HepG2 (cell line): Measurements from ENCODE around the gene LRRC8E.

ENCODE experiments used
- NCOA1 ChIP-seq: sonication (generic); formaldehyde crosslinking; IDR thresholded peaks from 2 replicates; pipeline ENCODE4 v1.9.0; 2021; ENCODE audit warnings: missing genetic modification reagents
- NKX3-1 ChIP-seq: sonication (generic); formaldehyde crosslinking; IDR thresholded peaks from 2 replicates; pipeline ENCODE4 v1.5.0; 2020; ENCODE audit warnings: missing genetic modification reagents
- PHF8 ChIP-seq: sonication (generic); formaldehyde crosslinking; IDR thresholded peaks from 2 replicates; pipeline ENCODE4 v1.5.0; 2020; ENCODE audit warnings: missing genetic modification reagents
- RAD21 ChIP-seq: fragments of 450-650 bp; formaldehyde crosslinking; IDR thresholded peaks from 2 replicates; pipeline ENCODE4 v1.5.0; 2020; ENCODE audit warnings: mild to moderate bottlenecking
- TAF1 ChIP-seq: sonication (generic); formaldehyde crosslinking; IDR thresholded peaks from 2 replicates; pipeline ENCODE4 v1.4.0; 2020; ENCODE audit warnings: missing genetic modification reagents
- TF ChIP-seq, protein P1 (sequence below): sonication (generic); formaldehyde crosslinking; IDR thresholded peaks from 2 replicates; pipeline ENCODE4 v1.5.0; 2020; ENCODE audit warnings: missing genetic modification reagents
- TF ChIP-seq, protein P2 (sequence below): sonication (generic); formaldehyde crosslinking; IDR thresholded peaks from 2 replicates; pipeline ENCODE4 v1.5.0; 2020; ENCODE audit warnings: mild to moderate bottlenecking, missing genetic modification reagents, moderate library complexity
- TF ChIP-seq, protein P3 (sequence below): sonication (generic); formaldehyde crosslinking; IDR thresholded peaks from 2 replicates; pipeline ENCODE4 v1.8.1; 2023; ENCODE audit warnings: missing genetic modification reagents, inconsistent platforms, borderline replicate concordance
- TF ChIP-seq, protein P4 (sequence below): sonication (generic); formaldehyde crosslinking; IDR thresholded peaks from 2 replicates; pipeline ENCODE4 v1.8.1; 2022; ENCODE audit warnings: mild to moderate bottlenecking, missing genetic modification reagents
- TF ChIP-seq, protein P5 (sequence below): sonication (generic); formaldehyde crosslinking; IDR thresholded peaks from 2 replicates; pipeline ENCODE4 v1.5.0; 2020; ENCODE audit warnings: mild to moderate bottlenecking, missing genetic modification reagents

DNA sequence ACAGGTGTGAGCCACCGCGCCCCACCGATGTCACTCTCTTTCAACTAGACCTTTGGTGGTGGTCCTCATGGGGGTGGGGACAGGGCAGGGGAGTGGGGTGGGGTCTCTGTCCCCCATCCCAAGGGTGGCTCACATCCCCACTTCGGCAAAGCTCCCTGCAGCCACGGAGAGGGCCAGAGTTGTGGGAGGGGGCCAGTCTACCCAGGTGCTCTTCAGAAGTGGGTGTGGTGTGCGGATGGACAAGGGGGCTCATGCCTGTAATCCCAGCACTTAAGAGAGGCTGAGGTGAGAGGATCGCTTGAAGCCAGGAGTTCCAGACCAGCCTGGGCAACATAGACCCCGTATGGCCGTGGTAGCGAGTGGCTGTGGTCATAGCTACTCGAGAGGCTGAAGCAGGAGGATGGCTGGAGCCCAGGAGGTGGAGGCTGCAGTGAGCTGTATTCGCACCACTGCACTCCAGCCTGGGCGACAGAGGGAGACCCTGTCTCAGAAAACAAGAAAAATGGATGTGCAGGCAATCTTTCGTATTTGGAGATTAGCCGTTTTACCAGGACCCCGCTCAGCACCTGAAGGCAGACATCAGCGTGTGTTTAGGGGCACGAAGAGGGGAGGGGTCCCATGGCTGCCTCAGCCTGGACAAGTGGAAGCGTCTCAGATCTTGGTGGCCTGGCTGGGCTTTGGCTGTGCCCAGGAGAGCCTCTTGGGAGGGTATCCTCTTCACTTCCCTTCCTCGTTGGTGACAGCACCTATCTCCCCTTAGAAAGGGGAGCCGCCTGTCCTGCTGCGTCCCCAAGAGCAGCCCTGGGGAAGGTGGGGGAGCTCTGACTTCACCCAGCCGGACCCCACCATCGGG lies 27.2 kb downstream of the LRRC8E start:
- TF ChIP-seq NCOA1 (no peak), TAF1 (CRISPR knock-in tag) (no peak), PHF8 (no peak), NKX3-1 (CRISPR knock-in tag) (no peak), RAD21 (no peak)
- TF ChIP-seq, protein P1, sequence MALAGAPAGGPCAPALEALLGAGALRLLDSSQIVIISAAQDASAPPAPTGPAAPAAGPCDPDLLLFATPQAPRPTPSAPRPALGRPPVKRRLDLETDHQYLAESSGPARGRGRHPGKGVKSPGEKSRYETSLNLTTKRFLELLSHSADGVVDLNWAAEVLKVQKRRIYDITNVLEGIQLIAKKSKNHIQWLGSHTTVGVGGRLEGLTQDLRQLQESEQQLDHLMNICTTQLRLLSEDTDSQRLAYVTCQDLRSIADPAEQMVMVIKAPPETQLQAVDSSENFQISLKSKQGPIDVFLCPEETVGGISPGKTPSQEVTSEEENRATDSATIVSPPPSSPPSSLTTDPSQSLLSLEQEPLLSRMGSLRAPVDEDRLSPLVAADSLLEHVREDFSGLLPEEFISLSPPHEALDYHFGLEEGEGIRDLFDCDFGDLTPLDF (CRISPR knock-in tag) = no peak
- TF ChIP-seq, protein P2, sequence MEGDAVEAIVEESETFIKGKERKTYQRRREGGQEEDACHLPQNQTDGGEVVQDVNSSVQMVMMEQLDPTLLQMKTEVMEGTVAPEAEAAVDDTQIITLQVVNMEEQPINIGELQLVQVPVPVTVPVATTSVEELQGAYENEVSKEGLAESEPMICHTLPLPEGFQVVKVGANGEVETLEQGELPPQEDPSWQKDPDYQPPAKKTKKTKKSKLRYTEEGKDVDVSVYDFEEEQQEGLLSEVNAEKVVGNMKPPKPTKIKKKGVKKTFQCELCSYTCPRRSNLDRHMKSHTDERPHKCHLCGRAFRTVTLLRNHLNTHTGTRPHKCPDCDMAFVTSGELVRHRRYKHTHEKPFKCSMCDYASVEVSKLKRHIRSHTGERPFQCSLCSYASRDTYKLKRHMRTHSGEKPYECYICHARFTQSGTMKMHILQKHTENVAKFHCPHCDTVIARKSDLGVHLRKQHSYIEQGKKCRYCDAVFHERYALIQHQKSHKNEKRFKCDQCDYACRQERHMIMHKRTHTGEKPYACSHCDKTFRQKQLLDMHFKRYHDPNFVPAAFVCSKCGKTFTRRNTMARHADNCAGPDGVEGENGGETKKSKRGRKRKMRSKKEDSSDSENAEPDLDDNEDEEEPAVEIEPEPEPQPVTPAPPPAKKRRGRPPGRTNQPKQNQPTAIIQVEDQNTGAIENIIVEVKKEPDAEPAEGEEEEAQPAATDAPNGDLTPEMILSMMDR (CRISPR knock-in tag) = no peak
- TF ChIP-seq, protein P3, sequence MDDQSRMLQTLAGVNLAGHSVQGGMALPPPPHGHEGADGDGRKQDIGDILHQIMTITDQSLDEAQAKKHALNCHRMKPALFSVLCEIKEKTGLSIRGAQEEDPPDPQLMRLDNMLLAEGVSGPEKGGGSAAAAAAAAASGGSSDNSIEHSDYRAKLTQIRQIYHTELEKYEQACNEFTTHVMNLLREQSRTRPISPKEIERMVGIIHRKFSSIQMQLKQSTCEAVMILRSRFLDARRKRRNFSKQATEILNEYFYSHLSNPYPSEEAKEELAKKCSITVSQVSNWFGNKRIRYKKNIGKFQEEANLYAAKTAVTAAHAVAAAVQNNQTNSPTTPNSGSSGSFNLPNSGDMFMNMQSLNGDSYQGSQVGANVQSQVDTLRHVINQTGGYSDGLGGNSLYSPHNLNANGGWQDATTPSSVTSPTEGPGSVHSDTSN (CRISPR knock-in tag) = no peak
- TF ChIP-seq, protein P4, sequence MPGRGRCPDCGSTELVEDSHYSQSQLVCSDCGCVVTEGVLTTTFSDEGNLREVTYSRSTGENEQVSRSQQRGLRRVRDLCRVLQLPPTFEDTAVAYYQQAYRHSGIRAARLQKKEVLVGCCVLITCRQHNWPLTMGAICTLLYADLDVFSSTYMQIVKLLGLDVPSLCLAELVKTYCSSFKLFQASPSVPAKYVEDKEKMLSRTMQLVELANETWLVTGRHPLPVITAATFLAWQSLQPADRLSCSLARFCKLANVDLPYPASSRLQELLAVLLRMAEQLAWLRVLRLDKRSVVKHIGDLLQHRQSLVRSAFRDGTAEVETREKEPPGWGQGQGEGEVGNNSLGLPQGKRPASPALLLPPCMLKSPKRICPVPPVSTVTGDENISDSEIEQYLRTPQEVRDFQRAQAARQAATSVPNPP (CRISPR knock-in tag) = no peak; the same call in 1 of the 2 replicates
- TF ChIP-seq, protein P5, sequence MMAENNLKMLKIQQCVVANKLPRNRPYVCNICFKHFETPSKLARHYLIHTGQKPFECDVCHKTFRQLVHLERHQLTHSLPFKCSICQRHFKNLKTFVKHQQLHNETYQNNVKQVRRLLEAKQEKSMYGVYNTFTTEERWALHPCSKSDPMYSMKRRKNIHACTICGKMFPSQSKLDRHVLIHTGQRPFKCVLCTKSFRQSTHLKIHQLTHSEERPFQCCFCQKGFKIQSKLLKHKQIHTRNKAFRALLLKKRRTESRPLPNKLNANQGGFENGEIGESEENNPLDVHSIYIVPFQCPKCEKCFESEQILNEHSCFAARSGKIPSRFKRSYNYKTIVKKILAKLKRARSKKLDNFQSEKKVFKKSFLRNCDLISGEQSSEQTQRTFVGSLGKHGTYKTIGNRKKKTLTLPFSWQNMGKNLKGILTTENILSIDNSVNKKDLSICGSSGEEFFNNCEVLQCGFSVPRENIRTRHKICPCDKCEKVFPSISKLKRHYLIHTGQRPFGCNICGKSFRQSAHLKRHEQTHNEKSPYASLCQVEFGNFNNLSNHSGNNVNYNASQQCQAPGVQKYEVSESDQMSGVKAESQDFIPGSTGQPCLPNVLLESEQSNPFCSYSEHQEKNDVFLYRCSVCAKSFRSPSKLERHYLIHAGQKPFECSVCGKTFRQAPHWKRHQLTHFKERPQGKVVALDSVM (CRISPR knock-in tag) = peak; percentile 91
